Keratinocyte (primary cell): ENCODE measurements around the gene MRPS18A. TPM values are rescaled to one million over a fixed set of nuclear protein-coding genes. Genes with fewer than 3 reads are reported as not detected.
A peak's percentile ranks its signal among the peaks of the same experiment; 100 is the strongest.

Experiments used
- DNase-seq: peaks from one replicate; pipeline ENCODE4 v3.0.0-alpha.2; 2011; ENCODE audit warnings: low read depth, missing footprints, low spot score
- FAIRE-seq: peaks from 2 replicates; lab custom pipeline; 2011; peaks lifted over from hg19 to GRCh38; lab: Jason Lieb, UNC
- H2AFZ ChIP-seq: 2 replicates; pipeline ENCODE4 v1.6.0; 2012; ENCODE audit warnings: low read length, control low read depth, inconsistent platforms; ENCODE audit not compliant: control insufficient read depth
- H3K27ac ChIP-seq: 2 replicates; pipeline ENCODE4 v1.5.1; 2011; ENCODE audit warnings: low read length; ENCODE audit not compliant: control insufficient read depth, insufficient read depth
- H3K27me3 ChIP-seq: 3 replicates; pipeline ENCODE4 v1.6.0; 2011; ENCODE audit warnings: low read length; ENCODE audit not compliant: control insufficient read depth, insufficient read depth; ENCODE audit errors: extremely low read depth
- H3K36me3 ChIP-seq, 2 experiments: 2 replicates in 1 of 2; 3 replicates in 1 of 2; pipeline ENCODE4 v1.5.1; 2011; ENCODE audit warnings: low read length in 2 of 2, mild to moderate bottlenecking in 1 of 2; ENCODE audit not compliant: control insufficient read depth in 2 of 2, insufficient read depth in 2 of 2; ENCODE audit errors: extremely low read depth in 1 of 2
- H3K4me1 ChIP-seq: 3 replicates; pipeline ENCODE4 v1.5.1; 2011; ENCODE audit warnings: low read length; ENCODE audit not compliant: control insufficient read depth, insufficient read depth; ENCODE audit errors: extremely low read depth
- H3K4me2 ChIP-seq: 3 replicates; pipeline ENCODE4 v1.6.0; 2011; ENCODE audit warnings: low read depth, low read length; ENCODE audit not compliant: control insufficient read depth, insufficient read depth; ENCODE audit errors: extremely low read depth
- H3K4me3 ChIP-seq, 3 experiments: fragments of 200-600 bp in 1 of 3; sonication (generic) in 1 of 3; 2 replicates in 2 of 3; 3 replicates in 1 of 3; pipeline ENCODE4 v1.5.1; 2011 to 2016; ENCODE audit warnings: low read length in 3 of 3, mild to moderate bottlenecking in 3 of 3, control low read depth in 2 of 3, inconsistent platforms in 1 of 3, low read depth in 1 of 3, mixed read lengths in 1 of 3, mixed run types in 1 of 3, moderate library complexity in 1 of 3; ENCODE audit not compliant: control insufficient read depth in 2 of 3, insufficient read depth in 2 of 3; ENCODE audit errors: extremely low read depth in 1 of 3
- H3K79me2 ChIP-seq: 2 replicates; pipeline ENCODE4 v1.6.0; 2012; ENCODE audit warnings: low read length; ENCODE audit not compliant: control insufficient read depth, insufficient read depth
- H3K9ac ChIP-seq: 3 replicates; pipeline ENCODE4 v1.6.0; 2011; ENCODE audit warnings: low read length; ENCODE audit not compliant: control insufficient read depth, insufficient read depth; ENCODE audit errors: extremely low read depth
- H3K9me1 ChIP-seq: 3 replicates; pipeline ENCODE4 v1.6.0; 2011; ENCODE audit warnings: low read length; ENCODE audit not compliant: control insufficient read depth, insufficient read depth; ENCODE audit errors: extremely low read depth
- H3K9me3 ChIP-seq: 2 replicates; pipeline ENCODE4 v1.5.1; 2012; ENCODE audit warnings: low read depth, low read length; ENCODE audit not compliant: control insufficient read depth
- H4K20me1 ChIP-seq: 3 replicates; pipeline ENCODE4 v1.6.0; 2011; ENCODE audit warnings: low read length; ENCODE audit not compliant: control insufficient read depth, insufficient read depth; ENCODE audit errors: extremely low read depth
- EZH2 ChIP-seq: IDR thresholded peaks from one replicate; pipeline ENCODE4 v1.6.1; 2012; ENCODE audit warnings: inconsistent platforms, mild to moderate bottlenecking, low read length, moderate library complexity
- dilution Hi-C: fragments of 300-500 bp; cut with MboI; formaldehyde crosslinking; loops from one replicate; pipeline ENCODE4 v1.7.0; 2020; ENCODE audit warnings: low sequenced_read_pairs; ENCODE audit not compliant: extremely low pct_ligation_motif_present
- polyA plus RNA-seq, 5 experiments: library from polyadenylated mRNA; depleted of rRNA in 3 of 5; stranded (reverse) in 3 of 5; stranded (forward) in 1 of 5; unstranded in 1 of 5; fragments of >200 nt; gene quantifications; 1 replicate in 1 of 5; 2 replicates in 3 of 5; 3 replicates in 1 of 5; pipeline versions ENCODE4 v1.2.1 to v1.2.3, GENCODE V29; 2011 to 2012; ENCODE audit warnings: missing spikeins in 2 of 5, low read depth in 1 of 5, low replicate concordance in 1 of 5
- TF ChIP-seq, protein P1 (sequence below), 3 experiments: IDR thresholded peaks in 1 of 3; conservative IDR thresholded peaks in 1 of 3; optimal IDR thresholded peaks in 1 of 3; 2 replicates in 2 of 3; 3 replicates in 1 of 3; pipeline versions ENCODE3 to v1.5.1; 2011; ENCODE audit warnings: low read length in 3 of 3, mild to moderate bottlenecking in 3 of 3, moderate library complexity in 2 of 3, control low read depth in 1 of 3, inconsistent platforms in 1 of 3; ENCODE audit not compliant: insufficient read depth in 2 of 3; ENCODE audit errors: extremely low read depth in 1 of 3

MRPS18A gene
- polyA plus RNA-seq, 1 donor (not counting 4 experiments of a cell fraction or from before 2014, with no cell fraction given): 48.8 TPM

DNA sequence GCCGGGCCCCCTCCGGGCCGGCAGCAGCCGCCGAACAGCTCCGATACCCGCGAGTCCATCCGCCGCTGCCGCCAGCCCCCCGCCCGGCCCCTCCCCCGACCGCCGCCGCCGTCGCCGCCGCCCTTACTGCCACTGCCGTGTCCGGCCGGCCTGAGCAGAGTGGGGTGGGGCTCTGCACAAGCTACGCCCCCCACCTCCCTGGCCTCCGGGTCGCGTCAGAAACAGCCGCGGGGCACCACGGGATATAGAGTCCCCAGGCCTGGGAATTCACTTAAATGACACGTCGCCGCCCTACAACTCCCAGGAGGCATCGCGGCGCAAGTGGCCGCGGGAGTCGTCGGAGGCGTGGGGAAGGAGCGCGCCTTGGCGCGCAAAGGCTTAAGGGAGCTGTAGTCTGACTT lies 58.5 kb downstream of the MRPS18A start, which contains the start of gene GTPBP2:
TSS of gene GTPBP2 (minus strand) at position 161 of the 401 bp plus-strand sequence. CDS start at position 59, 102 bp downstream.
- no peak for TF ChIP-seq EZH2
- TF ChIP-seq, protein P1, sequence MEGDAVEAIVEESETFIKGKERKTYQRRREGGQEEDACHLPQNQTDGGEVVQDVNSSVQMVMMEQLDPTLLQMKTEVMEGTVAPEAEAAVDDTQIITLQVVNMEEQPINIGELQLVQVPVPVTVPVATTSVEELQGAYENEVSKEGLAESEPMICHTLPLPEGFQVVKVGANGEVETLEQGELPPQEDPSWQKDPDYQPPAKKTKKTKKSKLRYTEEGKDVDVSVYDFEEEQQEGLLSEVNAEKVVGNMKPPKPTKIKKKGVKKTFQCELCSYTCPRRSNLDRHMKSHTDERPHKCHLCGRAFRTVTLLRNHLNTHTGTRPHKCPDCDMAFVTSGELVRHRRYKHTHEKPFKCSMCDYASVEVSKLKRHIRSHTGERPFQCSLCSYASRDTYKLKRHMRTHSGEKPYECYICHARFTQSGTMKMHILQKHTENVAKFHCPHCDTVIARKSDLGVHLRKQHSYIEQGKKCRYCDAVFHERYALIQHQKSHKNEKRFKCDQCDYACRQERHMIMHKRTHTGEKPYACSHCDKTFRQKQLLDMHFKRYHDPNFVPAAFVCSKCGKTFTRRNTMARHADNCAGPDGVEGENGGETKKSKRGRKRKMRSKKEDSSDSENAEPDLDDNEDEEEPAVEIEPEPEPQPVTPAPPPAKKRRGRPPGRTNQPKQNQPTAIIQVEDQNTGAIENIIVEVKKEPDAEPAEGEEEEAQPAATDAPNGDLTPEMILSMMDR (optimal IDR thresholded peaks at IDR 0.05 in 1 of 3, IDR thresholded peaks at IDR 0.05 in 1 of 3, conservative IDR thresholded peaks at IDR 0.05 in 1 of 3; ENCODE audit: extremely low read depth in 1 of 3, insufficient read depth in 2 of 3, low read length in 3 of 3): no peak
- Histone ChIP-seq H4K20me1 (peaks cover 2% of the 10 kb centered on the region), H3K27ac (peak within 1 kb of the TSS; percentile 93), H3K9me1 (peaks cover 2% of the 10 kb centered on the region), H3K9me3 (no peaks in the 10 kb centered on the region), H3K27me3 (no peaks in the 10 kb centered on the region), H3K4me3 (peak within 1 kb of the TSS; percentile 66 to 88 (median 68)), H3K79me2 (peaks cover 20% of the 10 kb centered on the region), H3K36me3 (peaks cover 18 to 20% of the 10 kb centered on the region in 2 experiments), H3K4me1 (peaks cover 25% of the 10 kb centered on the region), H2AFZ (peak within 1 kb of the TSS; percentile 79), H3K4me2 (peak within 1 kb of the TSS; percentile 81), H3K9ac (peak within 1 kb of the TSS; percentile 88)
- DNase-seq (peak; percentile 95), FAIRE-seq (peak; percentile 36)
- dilution Hi-C loops: no loop called here

DNA sequence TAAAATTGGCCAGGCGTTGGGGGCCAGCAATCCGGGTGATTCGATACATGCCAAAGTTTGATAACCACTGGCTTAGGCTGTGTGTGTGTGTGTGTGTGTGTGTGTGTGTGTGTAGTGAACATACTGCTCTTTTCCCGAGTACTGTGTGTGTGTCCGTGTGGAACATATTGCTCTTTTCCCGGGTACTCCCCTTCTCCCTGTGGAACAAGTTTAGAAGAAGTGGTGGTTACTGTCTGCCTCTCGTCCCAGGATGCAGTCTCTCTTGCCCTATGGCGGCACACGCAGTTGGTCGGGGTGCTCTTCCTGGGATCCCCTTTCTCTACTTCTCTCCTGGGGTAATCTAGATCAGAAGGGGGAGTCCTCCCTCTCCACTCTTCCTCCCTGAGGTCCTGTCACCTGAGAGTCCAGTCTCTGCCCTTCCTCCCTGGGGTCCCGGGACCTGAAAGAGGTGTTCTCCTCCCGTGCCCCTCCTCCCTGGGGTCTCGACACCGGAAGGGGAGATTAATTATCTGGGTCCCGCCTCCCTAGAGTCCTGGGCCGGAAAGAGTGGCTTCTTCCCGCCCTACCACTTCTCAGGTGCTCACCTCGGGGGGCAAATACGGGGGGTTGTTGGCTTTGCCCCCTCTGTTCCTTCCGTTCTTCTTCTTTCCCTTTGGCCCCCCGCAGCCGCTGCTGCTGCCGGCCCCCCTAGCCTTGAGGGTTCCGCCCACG lies 59.0 kb downstream of the MRPS18A start:
- Histone ChIP-seq H4K20me1 (peaks cover 2% of the 10 kb centered on the region), H3K4me3 (peak overlapping the region; percentile 66 to 88 (median 68)), H2AFZ (peak overlapping the region; percentile 11), H3K79me2 (peaks cover 20% of the 10 kb centered on the region), H3K9me3 (no peaks in the 10 kb centered on the region), H3K4me2 (peak overlapping the region; percentile 44), H3K27me3 (no peaks in the 10 kb centered on the region), H3K36me3 (peaks cover 22 to 26% of the 10 kb centered on the region in 2 experiments), H3K9ac (peak overlapping the region; percentile 87), H3K9me1 (peaks cover 2% of the 10 kb centered on the region), H3K27ac (peak overlapping the region; percentile 87), H3K4me1 (peaks cover 25% of the 10 kb centered on the region)
- no peak for FAIRE-seq
- TF ChIP-seq, protein P1 (optimal IDR thresholded peaks at IDR 0.05 in 1 of 3, IDR thresholded peaks at IDR 0.05 in 1 of 3, conservative IDR thresholded peaks at IDR 0.05 in 1 of 3; ENCODE audit: extremely low read depth in 1 of 3, insufficient read depth in 2 of 3, low read length in 3 of 3): no peak
- no peak for TF ChIP-seq EZH2
- DNase-seq: no peak
- dilution Hi-C loops: no loop called here
